ENCODE results near the gene UBE2J2. TPM values are rescaled to one million over a fixed set of nuclear protein-coding genes. Genes with fewer than 3 reads are reported as not detected.

UBE2J2 gene
- total RNA-seq, 2 experiments from 2014 or later: 41.4 to 41.5 TPM

DNA sequence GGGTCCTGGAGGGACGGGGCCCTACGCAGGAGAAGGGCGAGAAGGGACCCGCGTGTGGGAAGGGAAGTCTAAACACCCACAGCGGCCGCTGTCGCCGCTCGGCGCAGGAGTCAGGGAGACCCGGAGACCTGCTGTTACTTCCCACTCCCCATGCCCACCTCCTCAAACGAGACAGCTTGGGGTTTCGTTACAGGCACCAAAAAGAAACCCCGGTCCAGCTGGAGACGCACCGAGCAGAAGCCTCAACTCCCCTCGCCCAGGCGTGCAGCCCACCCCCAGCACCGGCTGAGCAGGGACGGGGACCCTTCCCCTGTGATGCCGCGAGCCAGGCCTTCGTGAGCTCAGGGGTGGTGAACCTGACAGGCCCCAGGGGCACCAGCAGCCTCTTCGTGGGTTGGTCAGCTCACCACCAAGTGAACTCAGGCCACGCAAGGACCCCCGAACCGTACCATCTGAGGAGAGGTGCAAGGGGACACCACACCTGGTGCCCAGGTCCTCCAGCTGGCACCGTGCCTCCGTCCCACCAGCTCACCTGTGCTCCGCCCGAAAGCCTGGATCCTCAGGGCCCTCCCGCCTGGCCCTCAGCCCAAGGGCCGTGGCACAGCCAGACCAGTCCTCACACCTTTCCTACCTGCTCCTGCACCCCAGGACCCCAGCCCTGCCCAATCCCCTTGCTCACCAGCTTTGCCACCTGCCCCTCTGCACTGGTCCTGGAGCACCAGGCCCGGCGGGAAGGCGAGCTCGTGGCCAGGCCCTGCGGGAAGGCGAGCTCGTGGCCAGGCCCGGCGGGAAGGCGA lies 46.9 kb downstream of the UBE2J2 start:
- Histone ChIP-seq H3K4me3 (ENCODE audit: low read length) (no peak overlapping the region), H3K36me3 (ENCODE audit: insufficient read depth, low read length) (peaks cover 64% of the 10 kb centered on the region), H3K9me3 (ENCODE audit: control insufficient read depth in 1 of 2, insufficient read depth in 1 of 2, low read length in 2 of 2) (no peaks in the 10 kb centered on the region), H3K27me3 (ENCODE audit: control insufficient read depth in 1 of 2, insufficient read depth in 2 of 2, low read length in 2 of 2) (no peaks in the 10 kb centered on the region), H3K27ac (ENCODE audit: low read depth in 1 of 2, low read length in 2 of 2) (no peak overlapping the region), H3K4me1 (ENCODE audit: insufficient read depth, low read length) (peaks cover 51% of the 10 kb centered on the region)
- POLR2A ChIA-PET: no interaction called here
- TF ChIP-seq, protein P1, sequence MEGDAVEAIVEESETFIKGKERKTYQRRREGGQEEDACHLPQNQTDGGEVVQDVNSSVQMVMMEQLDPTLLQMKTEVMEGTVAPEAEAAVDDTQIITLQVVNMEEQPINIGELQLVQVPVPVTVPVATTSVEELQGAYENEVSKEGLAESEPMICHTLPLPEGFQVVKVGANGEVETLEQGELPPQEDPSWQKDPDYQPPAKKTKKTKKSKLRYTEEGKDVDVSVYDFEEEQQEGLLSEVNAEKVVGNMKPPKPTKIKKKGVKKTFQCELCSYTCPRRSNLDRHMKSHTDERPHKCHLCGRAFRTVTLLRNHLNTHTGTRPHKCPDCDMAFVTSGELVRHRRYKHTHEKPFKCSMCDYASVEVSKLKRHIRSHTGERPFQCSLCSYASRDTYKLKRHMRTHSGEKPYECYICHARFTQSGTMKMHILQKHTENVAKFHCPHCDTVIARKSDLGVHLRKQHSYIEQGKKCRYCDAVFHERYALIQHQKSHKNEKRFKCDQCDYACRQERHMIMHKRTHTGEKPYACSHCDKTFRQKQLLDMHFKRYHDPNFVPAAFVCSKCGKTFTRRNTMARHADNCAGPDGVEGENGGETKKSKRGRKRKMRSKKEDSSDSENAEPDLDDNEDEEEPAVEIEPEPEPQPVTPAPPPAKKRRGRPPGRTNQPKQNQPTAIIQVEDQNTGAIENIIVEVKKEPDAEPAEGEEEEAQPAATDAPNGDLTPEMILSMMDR (IDR thresholded peaks at IDR 0.05): no peak
- CTCF ChIA-PET: interaction anchor here (0.9 kb wide), 1 partner anchor 104 kb away, joined by 3 read pairs; no protein-coding TSS in a partner anchor
- Mint-ChIP-seq H3K36me3 (ENCODE audit: low read depth) (peaks cover 72% of the 10 kb centered on the region), H3K27me3 (no peaks in the 10 kb centered on the region), H3K4me3 (no peak overlapping the region), H3K4me1 (ENCODE audit: low read depth) (peaks cover 22% of the 10 kb centered on the region), H3K27ac (no peak overlapping the region), H3K9me3 (no peaks in the 10 kb centered on the region)
- no peak for ATAC-seq (ENCODE audit: poor library complexity)
- intact Hi-C loops (cut with DNase I, micrococcal nuclease): no loop called here
- no peak for DNase-seq

DNA sequence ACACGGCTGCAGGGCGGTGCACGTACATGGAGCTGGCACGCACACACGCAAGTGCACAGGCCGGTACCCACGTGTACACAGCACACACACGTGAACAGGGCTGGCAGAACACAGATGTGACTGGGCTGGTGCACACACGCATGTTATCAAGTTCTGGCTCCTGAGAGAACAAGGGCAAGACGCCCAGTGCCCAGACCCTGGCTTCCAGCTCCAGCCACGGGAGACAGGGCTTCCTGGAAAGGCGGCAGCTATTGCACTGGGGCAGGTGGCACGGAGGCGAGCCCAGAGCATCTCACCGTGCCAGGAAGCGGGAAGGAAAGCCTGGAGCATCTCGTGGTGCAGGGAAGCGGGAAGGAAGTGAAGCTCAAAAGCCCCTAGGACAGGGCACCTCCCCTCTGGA lies 47.7 kb downstream of the UBE2J2 start:
- no peak for ATAC-seq (ENCODE audit: poor library complexity)
- no peaks in the 10 kb centered on the region for H3K9me3 ChIP-seq (ENCODE audit: control insufficient read depth in 1 of 2, insufficient read depth in 1 of 2, low read length in 2 of 2)
- DNase-seq: no peak
- H3K27me3 ChIP-seq (ENCODE audit: control insufficient read depth in 1 of 2, insufficient read depth in 2 of 2, low read length in 2 of 2): no peaks in the 10 kb centered on the region
- intact Hi-C loops (cut with DNase I, micrococcal nuclease): no loop called here
- POLR2A ChIA-PET: no interaction called here
- no peak overlapping the region for H3K4me3 ChIP-seq (ENCODE audit: low read length)
- CTCF ChIA-PET: no interaction called here
- Mint-ChIP-seq H3K9me3 (no peaks in the 10 kb centered on the region), H3K4me1 (ENCODE audit: low read depth) (peaks cover 18% of the 10 kb centered on the region), H3K27ac (no peak overlapping the region), H3K4me3 (peak overlapping the region; percentile 58), H3K36me3 (ENCODE audit: low read depth) (peaks cover 72% of the 10 kb centered on the region), H3K27me3 (no peaks in the 10 kb centered on the region)
- TF ChIP-seq, protein P1 (IDR thresholded peaks at IDR 0.05): no peak
- no peak overlapping the region for H3K27ac ChIP-seq (ENCODE audit: low read depth in 1 of 2, low read length in 2 of 2)
- H3K36me3 ChIP-seq (ENCODE audit: insufficient read depth, low read length): peaks cover 73% of the 10 kb centered on the region
- peaks cover 47% of the 10 kb centered on the region for H3K4me1 ChIP-seq (ENCODE audit: insufficient read depth, low read length)

DNA sequence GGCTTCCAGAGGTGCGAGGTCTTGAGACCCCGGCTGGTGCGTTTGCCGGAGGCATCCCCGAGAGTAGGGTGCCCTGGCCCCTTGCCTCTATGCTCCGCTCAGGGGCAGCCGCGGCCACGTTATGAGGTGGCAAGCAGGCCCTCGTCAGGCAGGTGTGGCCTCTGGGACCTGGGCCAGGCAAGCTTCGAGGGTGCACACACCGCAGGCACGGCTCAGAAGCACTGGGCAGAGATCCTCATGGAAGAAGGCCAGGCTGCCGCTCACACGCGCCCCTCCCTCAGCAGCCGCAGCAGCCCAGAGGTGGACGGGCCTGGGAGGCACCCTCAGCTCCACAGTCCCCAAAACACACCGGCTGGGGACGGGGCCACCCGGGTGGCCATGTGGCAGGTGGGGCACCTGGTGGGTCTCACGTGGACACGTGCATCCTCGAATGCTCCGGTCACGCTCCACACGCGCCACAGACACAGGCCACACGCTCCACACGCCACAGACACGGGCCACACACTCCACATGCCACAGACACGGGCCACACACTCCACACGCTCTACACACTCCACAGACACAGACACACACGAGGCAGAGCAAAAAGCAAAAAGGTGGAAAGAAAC lies 48.3 kb downstream of the UBE2J2 start:
- Mint-ChIP-seq H3K9me3 (no peaks in the 10 kb centered on the region), H3K4me3 (no peak overlapping the region), H3K36me3 (ENCODE audit: low read depth) (peaks cover 74% of the 10 kb centered on the region), H3K4me1 (ENCODE audit: low read depth) (peaks cover 13% of the 10 kb centered on the region), H3K27ac (no peak overlapping the region), H3K27me3 (no peaks in the 10 kb centered on the region)
- H3K36me3 ChIP-seq (ENCODE audit: insufficient read depth, low read length): peaks cover 79% of the 10 kb centered on the region
- H3K27ac ChIP-seq (ENCODE audit: low read depth in 1 of 2, low read length in 2 of 2): no peak overlapping the region
- TF ChIP-seq, protein P1 (IDR thresholded peaks at IDR 0.05): no peak
- H3K27me3 ChIP-seq (ENCODE audit: control insufficient read depth in 1 of 2, insufficient read depth in 2 of 2, low read length in 2 of 2): no peaks in the 10 kb centered on the region
- H3K9me3 ChIP-seq (ENCODE audit: control insufficient read depth in 1 of 2, insufficient read depth in 1 of 2, low read length in 2 of 2): no peaks in the 10 kb centered on the region
- no peak for DNase-seq
- H3K4me3 ChIP-seq (ENCODE audit: low read length): no peak overlapping the region
- ChIA-PET POLR2A (no interaction called here), CTCF (no interaction called here)
- no peak for ATAC-seq (ENCODE audit: poor library complexity)
- intact Hi-C loops (cut with DNase I, micrococcal nuclease): no loop called here
- H3K4me1 ChIP-seq (ENCODE audit: insufficient read depth, low read length): peaks cover 42% of the 10 kb centered on the region
